GM21423 (cell line): ENCODE measurements around the gene TLE5.
"Not testable (repeated sequence)": the region's sequence is repeated elsewhere in the genome, so short reads cannot be mapped to it uniquely, and the experiment has no call there.

Experiments
- ATAC-seq: cut with Tn5 transposase; IDR thresholded peaks from one replicate; pipeline ENCODE4 v1.9.1; 2021; ENCODE audit warnings: mild to moderate bottlenecking, moderate library complexity; ENCODE audit not compliant: unreplicated experiment

TLE5 gene

DNA sequence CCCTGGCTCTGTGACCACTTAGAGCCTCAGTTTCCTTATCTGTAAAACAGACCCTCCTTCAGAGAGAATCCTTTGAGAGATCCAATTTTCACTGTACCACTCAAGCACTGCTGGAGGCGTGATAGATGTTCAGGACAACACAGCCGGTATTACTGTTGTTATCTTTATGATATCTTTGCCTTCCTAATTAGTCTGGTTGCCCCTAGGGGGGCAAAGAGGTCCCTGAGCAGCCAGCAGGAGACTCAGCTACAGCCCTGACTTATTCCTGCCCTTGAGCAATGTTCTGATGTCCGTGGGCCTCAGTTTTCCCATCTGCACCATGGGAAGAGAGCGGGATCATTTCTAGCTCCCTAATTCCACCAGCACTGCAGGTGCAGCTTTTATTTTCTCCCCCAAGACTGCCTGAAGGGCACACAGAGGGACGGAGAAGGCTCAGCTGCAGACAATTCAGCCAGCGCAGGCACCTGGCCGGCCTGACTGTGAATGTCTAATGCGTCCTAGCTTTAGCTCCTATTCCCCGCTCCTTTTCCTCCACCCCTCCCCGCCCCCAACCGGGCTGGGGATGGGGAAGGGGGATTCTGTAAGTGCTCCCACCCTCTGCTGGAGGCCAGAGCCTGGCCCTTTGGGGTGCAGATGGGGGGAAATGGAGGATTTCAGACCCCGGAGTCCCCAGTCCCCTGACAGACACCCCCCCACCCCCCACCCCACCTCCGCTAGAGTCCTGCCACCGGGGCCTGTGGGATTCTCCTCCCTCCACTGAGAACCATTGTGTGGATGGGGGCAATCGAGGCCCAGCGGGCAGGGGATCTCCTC is 16.2 kb downstream of the TLE5 start:
- ATAC-seq: no peak

DNA sequence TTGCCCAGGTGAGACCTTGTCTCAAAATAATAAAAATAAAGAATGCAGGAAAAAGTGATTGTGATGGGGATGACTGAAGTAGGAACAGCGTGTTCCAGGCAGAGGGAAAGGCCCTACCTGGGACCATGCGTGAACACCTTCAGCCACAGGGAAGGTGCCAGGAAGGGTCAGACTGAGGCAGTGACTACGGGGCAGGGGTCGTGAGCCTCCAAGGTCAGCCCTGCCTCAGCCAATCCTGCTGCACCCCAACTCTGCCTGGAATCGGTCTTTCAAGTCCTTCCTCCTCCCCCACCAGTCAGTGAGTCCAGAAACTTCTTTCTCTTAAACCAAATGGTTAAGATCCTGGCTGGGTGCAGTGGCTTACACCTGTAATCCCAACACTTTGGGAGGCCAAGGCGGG is 17.1 kb downstream of the TLE5 start:
- no peak for ATAC-seq

DNA sequence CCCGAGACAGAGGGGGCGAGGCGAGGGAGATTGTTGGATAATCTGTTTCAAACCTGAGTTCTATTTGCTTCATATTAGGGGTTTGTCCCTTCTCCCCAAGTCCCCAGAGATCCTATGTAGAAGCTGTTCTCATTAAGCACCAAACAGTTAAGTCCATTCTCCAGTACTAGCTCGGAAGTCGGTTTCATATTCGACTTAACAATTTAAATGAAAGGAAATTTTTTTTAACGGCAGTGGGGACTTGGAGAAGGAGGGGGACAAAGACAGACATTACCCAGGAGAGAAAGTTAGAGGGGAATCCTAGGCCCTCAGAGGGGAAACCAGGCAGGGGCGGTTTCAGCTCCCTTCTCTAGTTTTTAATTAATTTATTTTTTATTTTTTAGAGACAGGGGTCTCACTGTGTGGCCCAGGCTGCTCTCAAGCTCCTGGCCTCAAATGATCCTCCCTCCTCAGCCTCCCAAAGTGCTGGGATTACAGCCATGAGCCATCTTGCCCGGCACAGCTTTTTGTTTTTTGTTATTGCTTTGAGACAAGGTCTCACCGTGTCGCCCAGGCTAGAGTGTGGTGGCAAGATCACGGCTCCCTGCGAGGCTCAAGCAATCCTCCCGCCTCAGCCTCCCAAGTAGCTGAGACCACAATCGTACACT is 19.6 kb downstream of the TLE5 start:
- no peak for ATAC-seq

DNA sequence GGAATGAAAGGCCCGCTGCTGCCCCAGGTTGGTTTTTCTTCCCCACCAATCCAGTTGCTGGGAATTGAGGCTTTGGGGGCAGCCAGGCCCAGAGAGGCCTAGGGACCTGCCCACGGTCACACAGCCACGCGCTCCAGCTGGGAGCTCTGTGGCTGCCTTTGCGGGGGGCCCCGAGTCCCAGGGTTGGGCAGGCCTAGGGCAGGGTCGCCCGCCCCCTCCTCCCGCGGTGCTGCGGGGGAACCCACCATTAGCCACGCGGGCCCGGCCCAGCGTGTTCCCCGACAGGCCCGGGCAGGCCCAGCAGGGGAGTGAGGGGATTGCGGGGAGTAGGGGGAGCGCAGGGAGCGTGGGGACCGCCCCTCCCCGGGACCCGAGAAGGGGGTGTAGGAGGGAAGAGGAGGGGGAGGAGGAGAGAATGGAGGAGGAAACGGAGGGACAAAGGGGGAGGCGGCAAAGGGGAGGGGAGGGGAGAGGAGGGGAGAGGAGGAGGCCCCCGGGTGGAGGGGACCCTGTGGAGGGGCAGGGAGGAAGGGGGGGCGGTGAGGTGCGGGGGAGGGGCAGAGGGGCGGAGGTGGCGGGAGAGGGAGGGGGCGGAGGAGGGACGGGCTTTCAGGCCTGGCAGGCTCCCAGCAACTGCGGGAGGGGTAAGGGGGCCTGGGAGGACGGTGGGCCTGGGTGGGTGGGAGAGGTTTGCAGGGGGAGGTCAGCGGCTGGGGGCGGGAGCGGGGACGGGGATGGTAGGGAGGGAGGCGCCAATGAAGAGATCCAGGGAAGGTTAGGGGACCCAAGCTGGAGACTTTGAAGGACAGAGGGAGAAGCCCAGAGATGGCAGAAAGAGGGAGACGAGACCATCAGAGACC is 20.3 kb downstream of the TLE5 start:
- ATAC-seq: no peak

DNA sequence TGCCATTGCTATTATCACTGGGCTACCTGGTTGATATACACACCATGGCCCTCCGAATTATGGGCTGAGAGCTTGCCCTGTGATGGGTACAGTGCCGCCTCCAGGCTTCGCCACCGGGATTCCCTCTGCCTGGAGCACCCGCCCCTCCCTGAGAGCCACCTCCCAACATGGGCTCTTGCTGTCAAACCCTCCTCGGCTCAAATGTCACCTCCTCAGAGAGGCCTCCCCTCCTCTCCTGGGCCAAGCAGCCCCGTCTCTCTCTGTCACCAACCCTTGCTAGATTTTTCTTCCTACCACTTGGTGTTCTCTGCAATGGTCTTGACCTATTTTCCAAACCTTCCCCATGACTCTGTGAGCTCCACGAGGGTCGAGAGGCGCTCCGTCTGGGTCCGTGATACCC is 21.0 kb downstream of the TLE5 start:
- ATAC-seq: no peak

DNA sequence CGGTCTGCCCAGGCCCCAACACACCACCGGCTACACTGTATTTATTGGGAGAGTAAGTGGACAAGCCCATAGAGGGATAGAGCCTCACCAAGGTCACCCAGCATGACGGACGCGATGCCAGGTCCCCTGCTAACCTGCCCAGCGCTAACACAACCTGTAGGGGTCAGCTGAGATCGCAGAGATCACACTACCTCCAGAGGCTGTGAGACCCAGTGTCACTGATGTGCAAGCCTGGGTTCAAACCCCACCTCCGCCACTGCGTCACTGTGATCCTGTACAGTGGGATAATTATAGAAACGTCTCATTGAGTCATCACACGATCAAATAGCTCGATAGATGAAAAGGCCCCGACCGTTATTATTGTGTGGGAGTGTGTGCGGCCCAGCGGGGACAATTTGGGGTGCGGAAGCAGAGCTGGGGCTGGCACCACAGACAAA is 22.6 kb downstream of the TLE5 start:
- ATAC-seq: no peak

DNA sequence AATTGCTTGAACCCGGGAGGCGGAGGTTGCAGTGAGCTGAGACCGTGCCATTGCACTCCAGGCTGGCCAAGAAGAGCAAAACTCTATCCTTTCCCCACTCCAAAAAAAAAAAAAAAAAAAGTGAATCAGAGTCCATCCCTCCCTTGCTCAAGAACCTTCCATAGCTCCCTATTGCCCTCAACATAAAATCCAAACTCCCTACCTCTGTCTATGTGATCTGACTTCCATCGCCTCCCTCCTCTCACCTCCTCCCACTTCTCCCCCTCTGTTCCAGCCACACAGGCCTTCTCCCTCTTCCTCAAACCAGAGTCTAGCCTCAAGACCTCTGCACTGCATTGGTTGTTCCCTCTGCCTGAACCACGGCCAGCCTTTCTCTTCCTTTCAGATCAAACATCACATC is 23.2 kb downstream of the TLE5 start:
- no peak for ATAC-seq

DNA sequence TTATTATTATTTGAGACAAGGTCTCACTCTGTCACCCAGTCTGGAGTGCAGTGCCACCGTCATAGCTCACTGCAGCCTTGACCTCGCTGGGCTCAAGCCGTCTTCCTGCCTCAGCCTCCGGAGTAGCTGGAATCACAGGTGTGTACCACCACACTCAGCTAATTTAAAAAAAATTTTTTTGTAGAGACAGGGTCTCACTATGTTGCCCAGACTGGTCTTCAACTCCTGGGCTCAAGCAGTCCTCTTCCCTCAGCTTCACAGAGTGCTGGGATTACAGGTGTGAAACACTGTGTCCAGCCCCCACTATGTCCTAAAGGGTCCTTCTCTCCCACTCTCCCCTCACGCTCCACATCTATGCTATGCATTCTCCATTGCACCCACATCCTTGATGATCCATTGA is 24.1 kb downstream of the TLE5 start:
- no peak for ATAC-seq

DNA sequence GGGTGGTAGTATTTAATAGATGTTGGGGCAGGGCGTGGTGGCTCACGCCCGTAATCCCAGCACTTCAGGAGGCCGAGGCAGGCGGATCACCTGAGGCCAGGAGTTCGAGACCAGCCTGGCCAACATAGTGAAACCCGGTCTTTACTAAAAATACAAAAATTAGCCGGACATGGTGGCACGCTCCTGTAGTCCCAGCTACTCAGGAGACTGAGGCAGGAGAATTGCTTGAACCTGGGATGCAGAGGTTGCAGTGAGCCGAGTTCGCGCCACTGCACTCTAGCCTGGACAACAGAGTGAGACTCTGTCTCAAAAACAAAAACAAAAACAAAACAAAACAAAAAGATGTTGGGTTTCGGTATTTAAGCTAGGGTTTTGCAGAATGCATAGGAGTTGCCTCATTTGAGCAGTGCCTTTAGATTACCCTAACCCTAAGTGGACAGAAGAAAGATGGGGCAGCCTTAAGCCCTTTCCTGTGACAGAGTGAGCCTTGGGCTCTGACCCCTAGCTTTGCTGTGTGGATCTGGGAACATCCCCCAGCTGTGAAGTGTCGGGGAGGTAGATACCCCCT is 25.2 kb downstream of the TLE5 start:
- not testable (repeated sequence) for ATAC-seq

DNA sequence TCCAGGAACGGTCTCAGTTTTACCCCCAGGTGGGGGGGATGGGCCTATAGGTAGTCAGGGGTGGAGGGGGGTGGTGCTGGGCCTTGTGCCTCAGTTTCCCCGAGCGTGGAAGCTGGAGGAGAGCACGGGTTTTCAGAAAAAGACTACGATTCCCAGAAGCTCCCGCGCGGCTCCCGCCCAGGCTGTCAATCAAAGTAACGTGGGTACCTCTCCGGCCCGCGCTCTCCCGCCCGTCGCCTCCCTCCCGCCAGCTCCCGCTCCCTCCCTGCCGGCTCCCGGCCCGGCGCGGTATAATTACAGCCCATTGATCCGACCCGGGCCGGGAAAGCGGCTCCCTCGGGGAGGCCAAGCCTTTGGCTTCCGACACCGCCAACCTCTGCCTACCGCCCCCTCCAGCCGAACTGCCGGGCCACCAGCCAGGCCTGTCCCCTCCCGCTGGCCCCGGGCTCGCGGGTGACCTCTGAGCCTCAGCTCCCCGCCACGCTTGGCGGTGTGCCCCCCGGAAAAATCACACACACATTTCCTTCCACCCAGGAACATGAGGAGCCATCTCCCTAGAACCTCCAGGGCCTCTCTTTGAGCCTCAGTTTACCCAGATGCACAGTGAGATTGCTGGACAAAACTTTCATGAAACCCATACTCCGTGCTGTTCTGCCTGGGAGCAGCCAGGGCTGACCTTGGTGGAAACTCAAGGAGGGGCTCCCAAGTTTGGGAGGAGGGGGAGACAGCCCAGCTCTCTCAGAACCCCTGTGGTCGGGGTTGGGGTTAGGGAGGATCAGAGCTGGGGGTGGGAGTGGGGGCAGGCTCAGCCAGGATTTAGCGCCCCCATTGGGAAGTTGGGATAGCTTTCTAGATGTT is 25.9 kb downstream of the TLE5 start:
- ATAC-seq: peak; percentile 46

DNA sequence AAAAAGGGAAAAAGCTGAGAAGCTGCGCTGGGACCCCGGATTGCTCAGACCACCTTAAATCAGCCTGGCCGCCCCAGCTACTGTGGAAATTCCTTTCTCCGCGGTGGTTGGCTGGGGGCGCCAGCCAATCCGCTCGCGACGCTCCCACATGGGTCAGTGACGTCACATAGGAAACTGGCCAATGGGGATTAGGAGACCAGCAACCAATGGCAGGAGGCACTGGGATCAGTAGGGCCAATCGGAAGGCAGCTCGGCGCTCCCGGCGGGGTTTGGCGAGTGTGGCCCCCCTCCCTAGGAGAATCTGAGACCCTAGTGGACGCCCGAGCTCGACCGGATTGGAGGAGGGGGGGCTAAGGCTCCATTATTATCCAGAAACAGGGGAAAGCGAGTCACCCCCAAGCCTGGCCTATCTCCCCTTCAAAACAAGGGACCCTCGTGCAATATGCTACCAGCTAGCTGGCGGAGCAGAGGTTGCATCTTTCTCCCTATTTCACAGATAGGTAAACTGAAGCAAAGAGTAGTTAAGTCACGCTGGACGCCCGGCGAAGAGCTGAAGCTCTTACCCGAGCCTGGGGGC is 26.7 kb downstream of the TLE5 start:
- ATAC-seq: peak; percentile 87

DNA sequence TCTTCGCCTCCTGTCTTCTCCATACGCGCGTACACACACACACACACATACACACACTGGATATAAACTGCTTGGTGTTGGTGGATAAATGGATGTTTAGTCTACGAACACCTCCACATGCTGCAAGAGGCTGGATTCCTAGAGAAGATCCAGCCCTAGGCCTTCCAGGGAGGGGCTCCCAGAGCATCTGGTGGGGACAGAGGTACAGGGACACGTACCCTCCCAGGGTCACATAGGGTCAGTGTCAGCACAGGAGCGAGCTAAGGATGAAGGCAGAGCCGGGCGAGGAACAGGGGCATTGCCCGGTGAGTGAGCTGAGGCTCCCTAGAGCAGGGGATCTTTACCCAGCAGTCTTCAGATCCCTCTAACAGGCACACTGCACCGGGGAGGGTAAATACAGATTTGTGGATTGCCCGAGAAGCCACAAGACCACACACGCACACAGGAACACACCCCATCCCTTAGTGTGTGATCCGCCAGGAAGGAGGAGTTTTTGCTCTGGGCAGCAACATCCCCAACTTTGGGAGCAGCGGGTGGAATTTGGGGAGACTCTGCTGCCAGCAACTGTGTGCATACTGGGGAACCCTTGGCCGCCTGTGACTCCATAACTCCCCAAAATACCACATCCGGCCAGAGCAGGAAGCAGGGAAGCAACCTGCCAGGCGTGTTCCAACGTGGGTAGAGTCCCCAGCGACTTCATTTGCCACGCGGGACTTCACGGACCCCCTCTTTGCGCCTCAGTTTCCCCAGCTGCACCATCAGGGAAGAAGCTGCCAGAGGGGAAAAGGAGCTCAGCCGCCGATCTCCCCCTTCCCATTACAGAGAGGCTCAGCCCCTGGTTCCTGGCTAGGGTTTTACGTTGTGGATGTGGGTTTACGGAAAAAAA is 27.4 kb downstream of the TLE5 start:
- ATAC-seq: no peak

DNA sequence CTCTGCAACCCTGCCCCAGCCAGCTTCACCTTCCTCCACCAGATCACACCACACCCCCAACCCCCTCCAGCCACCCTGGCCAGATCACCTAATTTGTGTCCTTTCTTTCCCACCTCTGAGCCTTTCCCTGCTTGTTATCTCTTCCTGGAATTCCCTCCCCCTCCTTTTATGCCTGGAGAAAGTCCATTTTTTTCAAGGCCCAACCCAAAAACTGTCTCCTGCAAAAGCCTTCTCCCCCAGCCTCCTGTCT is 28.0 kb downstream of the TLE5 start:
- ATAC-seq: no peak

DNA sequence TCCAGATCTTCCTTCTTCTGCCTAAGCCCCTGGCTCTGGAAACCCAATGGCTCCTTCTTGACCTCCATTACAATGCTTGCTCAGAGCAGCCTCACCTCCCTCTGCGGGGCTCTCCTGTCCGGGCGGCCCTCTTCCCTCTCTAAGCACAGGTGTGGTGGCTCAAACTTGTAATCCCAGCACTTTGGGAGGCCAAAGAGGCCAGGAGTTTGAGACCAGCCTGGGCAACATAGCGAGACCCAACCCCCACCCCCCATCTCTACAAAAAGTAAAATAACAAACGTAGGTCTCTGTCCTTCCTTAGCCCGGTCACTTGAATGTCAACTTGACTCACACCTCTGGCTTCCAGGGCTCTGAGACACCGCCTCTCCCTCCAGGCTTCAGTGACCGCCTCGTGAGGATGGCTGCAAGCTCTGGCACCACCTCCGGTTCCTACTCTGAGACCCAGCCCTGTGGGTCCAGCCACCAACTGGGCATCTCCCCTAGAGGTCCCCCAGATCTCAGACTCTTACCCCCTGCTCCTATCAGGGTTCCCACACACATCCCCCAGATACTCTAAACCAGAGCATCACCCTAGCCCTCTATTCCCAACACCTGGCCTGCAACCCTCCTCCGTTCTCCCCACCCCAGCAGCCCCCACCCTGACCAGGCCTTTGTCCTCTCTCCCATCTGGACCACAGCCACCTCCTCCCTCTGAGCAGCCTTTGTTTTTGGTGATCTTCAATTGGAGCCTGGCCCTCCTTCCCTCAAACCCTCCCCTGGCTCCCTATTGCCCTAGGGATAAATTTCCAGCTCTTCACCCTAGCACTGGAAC is 28.5 kb downstream of the TLE5 start:
- ATAC-seq: no peak

DNA sequence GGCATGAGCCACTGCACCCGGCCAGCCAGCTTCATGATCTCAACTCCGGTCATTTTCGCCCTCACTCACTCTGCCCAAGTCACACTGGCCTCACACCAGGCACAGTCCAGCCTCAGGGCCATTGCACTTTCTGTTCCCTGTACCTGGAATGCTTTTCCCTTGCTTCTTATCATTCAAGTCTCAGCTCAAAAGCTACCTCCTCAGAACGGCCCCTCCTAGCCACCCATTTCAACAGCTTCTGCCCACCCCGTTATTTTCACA is 30.8 kb downstream of the TLE5 start:
- no peak for ATAC-seq

DNA sequence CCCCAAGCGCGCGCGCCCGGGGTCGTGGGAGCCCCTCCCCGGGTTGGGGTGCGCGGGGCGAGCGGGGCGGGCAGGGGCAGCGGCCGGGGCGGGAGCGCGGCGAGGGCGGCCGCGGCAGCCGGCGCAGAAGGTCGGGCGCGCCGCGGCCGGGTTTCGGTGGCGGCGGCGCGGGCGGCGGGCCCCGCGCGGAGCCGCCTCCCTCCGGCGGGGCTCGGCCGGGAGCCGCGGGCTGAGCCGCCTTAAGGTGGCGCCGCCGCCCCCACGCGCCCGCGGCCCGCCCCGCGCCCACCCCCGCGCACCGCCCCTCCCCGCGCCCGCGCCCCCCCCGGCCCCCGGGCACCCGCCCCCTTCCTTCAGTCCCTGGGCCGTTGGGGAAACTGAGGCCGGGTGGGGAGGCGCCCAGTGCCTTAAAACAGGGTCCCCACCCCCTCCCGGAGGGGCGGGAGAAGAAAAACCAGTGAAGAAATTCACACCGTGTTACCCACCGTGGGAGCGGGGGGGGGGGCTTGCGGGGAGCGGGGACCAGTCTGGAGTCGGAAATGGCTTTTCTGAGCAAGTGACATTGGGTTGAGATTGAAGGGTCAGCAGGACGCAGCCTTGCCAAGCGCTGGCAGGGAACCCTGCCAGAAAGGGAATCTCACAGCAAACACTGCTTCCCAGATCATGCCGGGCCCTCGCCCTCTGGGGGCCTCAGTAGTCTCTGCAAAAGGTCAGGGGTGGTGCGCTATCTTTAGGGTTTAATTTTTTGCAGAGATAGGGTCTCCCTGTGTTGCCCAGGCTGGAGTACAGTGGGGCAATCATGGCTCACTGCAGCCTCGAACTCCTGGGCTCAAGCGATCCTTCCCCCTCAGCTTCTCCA is 33.0 kb downstream of the TLE5 start, which contains the start of gene TLE2:
TLE2 (minus strand) TSS at position 216 of the 859 bp plus-strand sequence. CDS start 376 bp downstream, outside the sequence.
- no peak for ATAC-seq

DNA sequence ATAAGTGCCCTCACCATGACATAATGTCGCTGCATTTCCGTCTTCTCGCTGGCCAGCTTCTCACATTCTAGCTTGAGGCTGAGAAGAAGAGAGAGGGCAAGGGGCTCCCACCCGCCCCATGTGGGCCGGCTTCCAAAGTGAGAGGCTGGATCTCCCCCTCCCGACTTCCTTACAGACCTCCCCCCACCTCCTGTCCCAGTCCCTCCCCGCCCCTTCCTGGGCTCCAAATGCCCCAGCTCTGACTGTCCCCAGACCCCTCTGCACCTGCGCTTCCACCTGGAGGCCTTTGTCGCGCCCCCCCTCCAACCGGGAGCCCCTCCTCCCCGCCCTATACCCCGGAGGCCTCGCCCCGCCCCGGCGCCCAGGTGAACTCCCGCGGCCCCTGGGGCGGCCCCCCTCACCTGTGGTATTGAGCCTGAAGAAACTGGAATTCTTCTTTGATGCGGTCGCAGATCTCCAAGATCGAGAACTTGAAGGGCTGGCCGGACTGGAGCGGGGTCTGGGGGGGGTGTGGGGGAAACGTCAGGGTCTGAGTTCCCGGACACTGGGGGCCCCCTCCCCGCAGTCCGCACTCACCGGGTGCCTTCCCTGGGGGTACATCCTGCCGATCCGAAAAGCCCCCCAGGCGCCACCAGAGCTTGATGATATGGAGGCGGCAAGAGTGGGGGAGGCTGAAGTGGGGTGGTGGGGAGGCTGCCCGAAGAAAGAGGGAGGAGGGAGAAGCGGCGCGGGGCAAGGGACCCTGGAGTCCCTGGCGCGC is 33.8 kb downstream of the TLE5 start:
- ATAC-seq: no peak
